Measurements from ENCODE around the gene SULT1C4. TPM values are rescaled to one million over a fixed set of nuclear protein-coding genes. Genes with fewer than 3 reads are reported as not detected.

SULT1C4 gene
- polyA plus RNA-seq, 1 of the 3 experiments (the other 2 are of a cell fraction) = 0.18 TPM

DNA sequence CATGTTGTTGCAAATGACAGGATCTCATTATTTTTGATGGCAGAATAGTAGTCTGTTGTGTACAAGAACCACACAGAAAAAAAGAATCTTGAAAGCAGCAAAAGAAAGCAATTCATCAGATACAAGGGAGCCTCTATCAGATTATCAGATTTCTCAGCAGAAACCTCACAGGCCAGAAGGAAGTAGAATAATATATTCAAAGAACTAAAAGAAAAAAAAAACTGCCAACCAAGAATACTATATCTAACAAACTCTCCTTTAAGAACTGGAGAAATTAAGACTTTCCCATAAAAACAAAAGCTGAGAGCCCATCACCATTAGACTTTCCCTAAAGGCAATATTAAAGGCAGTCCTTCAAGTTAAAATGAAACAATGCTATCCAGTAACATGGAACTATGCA is 15.4 kb downstream of the SULT1C4 start (continued):
- TF ChIP-seq, protein P1, sequence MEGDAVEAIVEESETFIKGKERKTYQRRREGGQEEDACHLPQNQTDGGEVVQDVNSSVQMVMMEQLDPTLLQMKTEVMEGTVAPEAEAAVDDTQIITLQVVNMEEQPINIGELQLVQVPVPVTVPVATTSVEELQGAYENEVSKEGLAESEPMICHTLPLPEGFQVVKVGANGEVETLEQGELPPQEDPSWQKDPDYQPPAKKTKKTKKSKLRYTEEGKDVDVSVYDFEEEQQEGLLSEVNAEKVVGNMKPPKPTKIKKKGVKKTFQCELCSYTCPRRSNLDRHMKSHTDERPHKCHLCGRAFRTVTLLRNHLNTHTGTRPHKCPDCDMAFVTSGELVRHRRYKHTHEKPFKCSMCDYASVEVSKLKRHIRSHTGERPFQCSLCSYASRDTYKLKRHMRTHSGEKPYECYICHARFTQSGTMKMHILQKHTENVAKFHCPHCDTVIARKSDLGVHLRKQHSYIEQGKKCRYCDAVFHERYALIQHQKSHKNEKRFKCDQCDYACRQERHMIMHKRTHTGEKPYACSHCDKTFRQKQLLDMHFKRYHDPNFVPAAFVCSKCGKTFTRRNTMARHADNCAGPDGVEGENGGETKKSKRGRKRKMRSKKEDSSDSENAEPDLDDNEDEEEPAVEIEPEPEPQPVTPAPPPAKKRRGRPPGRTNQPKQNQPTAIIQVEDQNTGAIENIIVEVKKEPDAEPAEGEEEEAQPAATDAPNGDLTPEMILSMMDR (IDR thresholded peaks at IDR 0.05) = no peak
- no peak for TF ChIP-seq ELF1 (IDR thresholded peaks at IDR 0.05)
- TF ChIP-seq TAF1 (IDR thresholded peaks at IDR 0.05; ENCODE audit: borderline replicate concordance, low read depth, low read length) = no peak
- no peak for TF ChIP-seq MEF2A (IDR thresholded peaks at IDR 0.05; ENCODE audit: borderline replicate concordance, low read depth)
- TF ChIP-seq SMC3 (IDR thresholded peaks at IDR 0.05; ENCODE audit: low read depth, low read length) = no peak
- TF ChIP-seq NFIC (IDR thresholded peaks at IDR 0.05; ENCODE audit: borderline replicate concordance) = no peak
- no peak for TF ChIP-seq POLR2AphosphoS5 (IDR thresholded peaks at IDR 0.05; ENCODE audit: low read depth, low read length)
- TF ChIP-seq, protein P2, sequence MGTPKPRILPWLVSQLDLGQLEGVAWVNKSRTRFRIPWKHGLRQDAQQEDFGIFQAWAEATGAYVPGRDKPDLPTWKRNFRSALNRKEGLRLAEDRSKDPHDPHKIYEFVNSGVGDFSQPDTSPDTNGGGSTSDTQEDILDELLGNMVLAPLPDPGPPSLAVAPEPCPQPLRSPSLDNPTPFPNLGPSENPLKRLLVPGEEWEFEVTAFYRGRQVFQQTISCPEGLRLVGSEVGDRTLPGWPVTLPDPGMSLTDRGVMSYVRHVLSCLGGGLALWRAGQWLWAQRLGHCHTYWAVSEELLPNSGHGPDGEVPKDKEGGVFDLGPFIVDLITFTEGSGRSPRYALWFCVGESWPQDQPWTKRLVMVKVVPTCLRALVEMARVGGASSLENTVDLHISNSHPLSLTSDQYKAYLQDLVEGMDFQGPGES (IDR thresholded peaks at IDR 0.05; ENCODE audit: low read depth, low read length) = no peak
- TF ChIP-seq FOSL2 (IDR thresholded peaks at IDR 0.05; ENCODE audit: borderline replicate concordance, low read depth) = no peak
- TF ChIP-seq FOXM1 (IDR thresholded peaks at IDR 0.05; ENCODE audit: low read depth) = no peak
- TF ChIP-seq, protein P3, sequence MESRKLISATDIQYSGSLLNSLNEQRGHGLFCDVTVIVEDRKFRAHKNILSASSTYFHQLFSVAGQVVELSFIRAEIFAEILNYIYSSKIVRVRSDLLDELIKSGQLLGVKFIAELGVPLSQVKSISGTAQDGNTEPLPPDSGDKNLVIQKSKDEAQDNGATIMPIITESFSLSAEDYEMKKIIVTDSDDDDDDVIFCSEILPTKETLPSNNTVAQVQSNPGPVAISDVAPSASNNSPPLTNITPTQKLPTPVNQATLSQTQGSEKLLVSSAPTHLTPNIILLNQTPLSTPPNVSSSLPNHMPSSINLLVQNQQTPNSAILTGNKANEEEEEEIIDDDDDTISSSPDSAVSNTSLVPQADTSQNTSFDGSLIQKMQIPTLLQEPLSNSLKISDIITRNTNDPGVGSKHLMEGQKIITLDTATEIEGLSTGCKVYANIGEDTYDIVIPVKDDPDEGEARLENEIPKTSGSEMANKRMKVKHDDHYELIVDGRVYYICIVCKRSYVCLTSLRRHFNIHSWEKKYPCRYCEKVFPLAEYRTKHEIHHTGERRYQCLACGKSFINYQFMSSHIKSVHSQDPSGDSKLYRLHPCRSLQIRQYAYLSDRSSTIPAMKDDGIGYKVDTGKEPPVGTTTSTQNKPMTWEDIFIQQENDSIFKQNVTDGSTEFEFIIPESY (IDR thresholded peaks at IDR 0.05; ENCODE audit: borderline replicate concordance, low read depth) = no peak
- no peak for TF ChIP-seq MXI1 (IDR thresholded peaks at IDR 0.05; ENCODE audit: low read depth, low read length)

DNA sequence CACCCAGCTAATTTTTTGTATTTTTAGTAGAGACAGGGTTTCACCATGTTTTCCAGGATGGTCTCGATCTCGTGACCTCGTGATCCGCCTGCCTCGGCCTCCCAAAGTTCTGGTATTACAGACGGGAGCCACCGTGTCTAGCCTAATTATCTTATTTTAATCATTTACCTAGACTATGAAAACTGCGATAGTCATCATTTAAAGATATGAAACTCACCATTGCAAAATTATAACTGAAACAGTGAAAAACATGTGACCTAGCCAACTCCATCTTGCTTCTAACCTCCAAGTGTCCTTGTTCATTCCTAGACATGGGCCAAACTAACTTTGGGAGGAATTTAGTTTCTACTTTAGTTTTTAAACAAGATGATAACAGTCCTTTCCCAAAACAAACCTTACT is 17.4 kb downstream of the SULT1C4 start:
- Histone ChIP-seq H2AFZ (ENCODE audit: low read depth) (no peak overlapping the region), H3K4me3 (ENCODE audit: low read depth in 2 of 2, low read length in 1 of 2) (no peak overlapping the region), H3K9me2 (no peaks in the 10 kb centered on the region), H3K27me3 (ENCODE audit: insufficient read depth) (no peaks in the 10 kb centered on the region), H3K79me2 (ENCODE audit: insufficient read depth) (no peaks in the 10 kb centered on the region), H4K20me1 (ENCODE audit: insufficient read depth) (no peaks in the 10 kb centered on the region), H3K36me3 (replicated peaks in 1 of 2; ENCODE audit: control insufficient read depth in 1 of 2, insufficient read depth in 2 of 2, low read length in 1 of 2) (no peaks in the 10 kb centered on the region), H3F3A (replicated peaks; ENCODE audit: insufficient read depth) (no peaks in the 10 kb centered on the region), H3K4me1 (ENCODE audit: control insufficient read depth in 1 of 2, insufficient read depth in 2 of 2, low read depth in 1 of 2, low read length in 1 of 2) (no peaks in the 10 kb centered on the region), H3K9ac (no peak overlapping the region), H3K27ac (ENCODE audit: low read depth in 2 of 2, low read length in 1 of 2) (no peak overlapping the region), H3K9me3 (no peaks in the 10 kb centered on the region; the same call in 1 of the 2 replicates), H3K4me2 (no peak overlapping the region)
- no peak for DNase-seq
- WGBS (ENCODE audit: low lambda C conversion rate) = 91% methylated on average over 8 of the region's 8 CpGs
- ChIA-PET CTCF (no interaction called here), POLR2A (no interaction called here)
- TF ChIP-seq JUND (IDR thresholded peaks at IDR 0.05) = no peak
- TF ChIP-seq, protein P3 (IDR thresholded peaks at IDR 0.05; ENCODE audit: borderline replicate concordance, low read depth) = no peak
- no peak for TF ChIP-seq GATA2 (CRISPR knock-in tag; IDR thresholded peaks at IDR 0.05)
- TF ChIP-seq MXI1 (IDR thresholded peaks at IDR 0.05; ENCODE audit: low read depth, low read length) = no peak
- no peak for TF ChIP-seq RAD21 (IDR thresholded peaks at IDR 0.05; ENCODE audit: low read length)
- no peak for TF ChIP-seq YY1 (IDR thresholded peaks at IDR 0.05; ENCODE audit: low read depth)
- TF ChIP-seq MEF2A (IDR thresholded peaks at IDR 0.05; ENCODE audit: borderline replicate concordance, low read depth) = no peak
- TF ChIP-seq FOXM1 (IDR thresholded peaks at IDR 0.05; ENCODE audit: low read depth) = no peak
- TF ChIP-seq SIN3A (IDR thresholded peaks at IDR 0.05; ENCODE audit: borderline replicate concordance, low read depth, low read length) = no peak
